Left ventricle myocardium superior (tissue), 1 donor: Measurements from ENCODE around the gene KCNF1. TPM values are rescaled to one million over a fixed set of nuclear protein-coding genes. Genes with fewer than 3 reads are reported as not detected.

ENCODE experiments used
- ATAC-seq: fragments of 200-7000 bp; cut with Tn5 transposase; one replicate; pipeline ENCODE4 v1.9.1; 2020; ENCODE audit warnings: mild to moderate bottlenecking, moderate library complexity
- DNase-seq: peaks from one replicate; pipeline ENCODE4 v3.0.0-alpha.2; 2020
- intact Hi-C: fragments of 100-400 bp; cut with micrococcal nuclease; formaldehyde crosslinking; loops from one replicate; pipeline ENCODE4 v1.11.0; 2022
- long read RNA-seq: library from polyadenylated mRNA; unstranded; transcript quantifications from one replicate; pipeline ENCODE4 v2.0.0, GENCODE V29; 2021
- total RNA-seq: library from RNA; stranded (reverse); fragmentation: NEBNext Ultra II Directional; extraction: Animal tissue kit (Norgen Biotek cat#: 25700); gene quantifications from one replicate; pipeline ENCODE4 v1.2.1, GENCODE V29; 2021
- donor health status: DM: no; HTN: yes; CAD: no; lungs with severe emphysema.

The KCNF1 gene
- total RNA-seq, result 0.17 TPM
- long read RNA-seq, partial matches to known transcripts, result 0 of 3 reads
- long read RNA-seq, other reads (novel, unspliced or antisense), result 0 of 3 reads

DNA sequence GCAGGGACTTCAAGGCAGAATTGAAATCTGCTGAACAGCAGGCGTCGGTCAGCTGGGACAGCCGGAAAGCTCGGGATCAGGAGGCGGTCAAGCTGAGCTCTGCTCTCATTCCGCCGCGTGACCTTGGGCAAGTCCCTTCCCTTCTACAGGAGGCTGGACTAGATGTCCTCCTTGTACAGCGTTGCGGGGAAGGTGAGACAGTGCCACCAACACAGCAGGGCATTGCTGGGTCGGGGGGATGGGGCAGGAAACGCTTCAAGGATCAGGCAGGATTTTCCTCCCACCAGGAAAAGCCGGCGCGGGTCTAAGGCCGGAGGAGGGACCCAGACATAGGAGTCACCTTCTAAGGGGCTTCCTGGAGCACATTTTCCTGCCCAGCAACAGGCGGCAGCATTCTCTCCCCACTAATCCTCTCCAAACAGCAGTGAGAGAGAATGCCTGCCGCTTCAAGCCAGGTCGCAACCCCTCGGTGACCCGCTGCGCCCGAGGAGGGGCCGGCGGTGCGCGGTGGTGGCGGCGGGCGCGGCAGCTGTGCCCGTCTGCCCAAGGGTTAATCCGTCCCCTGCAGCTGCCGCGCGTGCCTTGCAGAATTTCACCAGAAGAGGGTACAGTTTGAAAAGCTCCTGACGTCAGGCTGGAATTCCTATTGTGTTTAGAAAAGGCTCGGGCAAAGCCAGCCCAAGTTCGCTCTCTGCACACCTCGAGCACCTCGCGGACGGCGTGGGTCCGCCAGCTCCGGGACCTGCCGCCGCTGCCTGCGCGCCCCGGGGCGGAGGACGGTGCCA lies at the start of gene KCNF1:
TSS of gene KCNF1 (plus strand) at position 644 of the 785 bp plus-strand sequence. CDS start 493 bp downstream, outside the sequence.
- DNase-seq (peak; percentile 44), ATAC-seq (peak; percentile 9)
- intact Hi-C loops, result no loop called here

DNA sequence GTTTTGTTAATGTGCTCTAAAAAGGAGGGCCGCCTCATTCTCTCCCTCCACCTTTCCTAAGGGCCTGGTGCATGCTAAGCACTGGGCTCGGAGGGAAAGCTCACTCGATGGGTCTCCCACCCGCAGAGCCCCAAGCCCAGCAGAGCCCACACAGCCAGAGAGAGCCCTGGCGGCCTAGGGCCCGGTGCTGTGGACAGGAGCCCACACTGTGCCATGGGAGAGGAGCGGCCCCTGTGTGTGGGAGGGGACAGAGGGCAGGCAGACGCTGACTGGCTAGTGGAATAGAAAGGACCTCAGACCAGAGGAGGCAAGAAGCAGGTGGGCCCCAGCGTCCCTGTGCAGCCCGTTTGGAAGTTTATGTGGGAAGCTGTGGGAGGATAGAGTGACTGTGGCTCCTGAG lies 49.4 kb upstream of the KCNF1 start:
- ATAC-seq (peak; percentile 19), DNase-seq (no peak)
- intact Hi-C loops, result no loop called here

- intact Hi-C loops, result no loop called here
- ATAC-seq (peak; percentile 6), DNase-seq (no peak)
Observed at GRCh38 chr2:10863047-10863446, 48.7 kb upstream of the KCNF1 start.

DNA sequence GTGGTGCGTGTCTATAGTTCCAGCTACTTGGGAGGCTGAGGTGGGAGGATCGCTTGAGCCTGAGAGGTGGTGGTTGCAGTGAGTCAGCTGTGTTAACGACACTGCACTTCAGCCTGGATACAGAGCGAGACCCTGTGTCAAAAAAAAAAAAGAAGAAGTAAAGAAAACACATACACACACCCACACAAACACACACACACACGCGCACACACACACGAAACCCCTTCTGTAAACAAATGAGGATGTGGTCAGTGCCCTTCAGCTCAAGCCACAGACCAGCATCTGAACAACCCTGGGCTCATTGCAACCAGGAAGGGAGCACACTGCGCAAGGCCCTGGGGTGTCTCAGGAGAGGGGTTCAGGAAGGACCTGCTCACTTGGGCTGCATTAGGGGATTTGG lies 47.9 kb upstream of the KCNF1 start:
- DNase-seq, result no peak
- intact Hi-C loops, result no loop called here
- ATAC-seq, result no peak

GRCh38 chr2:10864251-10864650 lies 47.5 kb upstream of the KCNF1 start:
- DNase-seq, result no peak
- no peak for ATAC-seq
- intact Hi-C loops, result no loop called here

GRCh38 chr2:10864861-10865636 lies 46.7 kb upstream of the KCNF1 start:
- intact Hi-C loops, result no loop called here
- no peak for DNase-seq
- peak; percentile 14 for ATAC-seq

GRCh38 chr2:10865841-10866240 lies 45.9 kb upstream of the KCNF1 start:
- ATAC-seq (no peak), DNase-seq (no peak)
- intact Hi-C loops, result no loop called here

- ATAC-seq, result peak; percentile 4
- intact Hi-C loops, result no loop called here
- DNase-seq, result no peak
Observed at GRCh38 chr2:10867692-10868420, 43.9 kb upstream of the KCNF1 start.

DNA sequence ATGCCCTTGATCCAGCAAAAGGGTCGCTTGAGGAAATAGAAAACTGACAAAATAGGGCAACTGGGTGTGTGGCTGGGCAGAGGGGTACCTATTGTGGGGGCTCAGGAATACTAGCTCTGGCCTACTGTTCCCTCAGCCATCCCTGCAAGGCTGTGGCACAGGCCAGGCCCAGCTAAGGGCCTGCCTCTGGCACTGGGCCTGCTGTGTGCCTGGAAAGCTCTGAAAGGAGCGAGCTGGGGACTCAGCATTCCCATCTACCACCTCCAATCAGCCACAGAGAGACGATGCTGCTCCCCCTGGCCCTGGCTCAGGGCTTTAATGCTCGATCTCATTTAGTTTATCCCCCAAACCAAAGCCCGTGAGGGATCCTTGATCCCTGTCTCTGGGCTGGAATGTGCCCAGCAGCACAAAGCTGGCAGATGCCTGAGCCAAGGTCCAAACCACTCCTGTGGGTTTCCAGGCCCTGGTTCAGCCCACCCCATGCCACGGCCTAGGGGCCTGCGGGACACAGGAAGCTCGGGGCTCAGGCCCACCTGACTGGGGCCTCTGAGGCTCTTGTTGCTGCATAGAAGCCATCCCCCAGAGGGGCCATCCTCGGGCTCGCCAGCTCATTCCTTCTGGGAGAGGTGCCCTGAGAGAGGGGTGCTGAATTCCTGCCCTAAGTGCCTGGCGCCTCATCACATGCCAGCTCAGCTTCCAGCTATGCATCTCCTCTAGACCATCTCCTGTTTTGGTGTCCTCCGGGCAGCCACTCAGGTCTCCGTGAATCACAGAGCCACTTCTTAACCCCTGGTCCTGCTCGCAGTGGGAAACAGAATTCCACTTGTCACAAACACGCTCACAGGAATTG lies 43.0 kb upstream of the KCNF1 start:
- intact Hi-C loops, result no loop called here
- peak; percentile 67 for DNase-seq
- peak; percentile 81 for ATAC-seq

DNA sequence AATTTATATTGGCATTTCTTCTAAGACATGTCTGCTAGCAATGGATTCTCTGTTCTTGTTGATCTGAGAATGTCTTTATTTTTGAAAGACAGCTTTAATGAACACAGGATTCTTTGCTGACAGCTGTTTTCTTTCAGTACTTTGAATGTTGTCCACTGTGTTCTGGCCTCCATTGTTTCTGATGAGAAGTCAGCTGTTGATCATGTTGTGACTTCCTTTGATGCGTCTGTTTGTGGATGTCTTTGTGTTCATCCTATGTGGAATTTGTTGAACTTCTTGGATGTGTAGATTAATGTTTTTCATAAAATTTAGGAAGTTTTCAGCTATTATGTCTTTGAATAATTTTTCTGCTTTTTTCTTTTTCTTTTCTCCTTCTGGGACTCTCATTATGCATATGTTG lies 39.8 kb upstream of the KCNF1 start:
- ATAC-seq (no peak), DNase-seq (no peak)
- intact Hi-C loops, result no loop called here

DNA sequence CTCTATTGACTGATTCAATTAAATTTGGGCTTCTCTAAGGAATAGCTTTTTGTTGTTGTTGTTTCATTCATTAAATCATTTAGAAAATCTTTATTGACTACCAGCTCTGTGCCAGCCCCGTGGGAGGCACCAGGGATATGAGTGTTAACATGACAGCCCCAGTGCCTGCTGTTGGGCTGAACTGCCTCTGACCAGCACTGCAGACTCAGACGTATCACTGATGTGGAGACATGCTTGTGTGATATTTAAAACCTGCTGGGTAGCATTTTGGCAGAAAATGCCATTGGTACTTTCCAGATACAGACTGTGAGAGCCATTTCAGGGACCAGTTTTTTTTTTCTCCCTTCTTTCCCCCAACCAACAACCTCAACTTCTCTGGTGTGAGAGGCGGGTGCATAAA lies 38.6 kb upstream of the KCNF1 start:
- no peak for DNase-seq

GRCh38 chr2:10873790-10874437 lies 37.8 kb upstream of the KCNF1 start:
- intact Hi-C loops, result no loop called here
- ATAC-seq, result peak; percentile 93
- peak; percentile 76 for DNase-seq

More for the DNA sequence above, 38.6 kb upstream of the KCNF1 start:
- intact Hi-C loops, result no loop called here
- ATAC-seq, result peak; percentile 30

DNA sequence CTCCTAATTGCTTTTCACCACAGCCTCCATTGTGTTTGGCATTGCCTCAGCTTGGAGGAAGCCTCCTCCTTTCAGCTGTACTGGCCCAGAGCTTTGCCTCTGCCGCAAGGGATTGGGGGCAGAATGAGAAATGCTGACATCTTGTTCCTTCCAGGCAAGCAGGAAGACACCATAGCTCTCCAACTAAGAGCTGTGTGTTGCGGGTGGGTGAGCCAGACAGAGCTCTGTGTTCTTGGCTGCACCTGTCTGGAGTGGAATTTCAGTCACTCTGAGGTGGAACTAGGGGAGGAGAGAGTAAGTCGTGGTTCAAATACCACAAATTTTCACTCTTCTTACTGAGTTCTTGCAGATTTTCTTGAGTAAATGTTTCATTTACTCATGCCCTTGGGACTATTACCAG lies 36.6 kb upstream of the KCNF1 start:
- intact Hi-C loops, result no loop called here
- DNase-seq, result no peak
- ATAC-seq, result peak; percentile 3

GRCh38 chr2:10876394-10876793 lies 35.3 kb upstream of the KCNF1 start:
- DNase-seq (no peak), ATAC-seq (no peak)
- intact Hi-C loops, result no loop called here

GRCh38 chr2:10876963-10877362 lies 34.8 kb upstream of the KCNF1 start:
- DNase-seq (no peak), ATAC-seq (no peak)
- intact Hi-C loops, result no loop called here

DNA sequence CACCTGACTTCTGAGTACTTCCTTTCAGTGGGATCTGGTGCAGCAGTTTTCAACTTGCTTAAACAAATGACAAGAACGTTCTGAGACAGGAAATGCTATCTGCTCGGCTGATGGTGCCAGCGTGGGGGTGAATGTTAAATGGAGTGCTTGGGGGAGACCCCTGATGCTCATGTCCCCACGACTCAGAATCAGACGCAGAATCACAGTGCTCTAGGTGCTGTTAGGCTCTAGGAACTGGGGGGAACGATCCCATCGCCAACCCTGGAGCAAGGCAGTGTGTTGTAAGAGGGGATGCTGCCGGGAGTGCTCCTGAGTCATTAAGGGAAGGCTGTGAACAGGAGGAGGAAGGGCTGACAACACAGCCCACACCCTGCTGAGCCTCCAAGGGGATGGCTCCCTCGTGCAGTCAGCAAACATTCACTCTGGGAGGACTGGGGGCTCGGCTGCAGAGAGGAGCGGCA lies 34.1 kb upstream of the KCNF1 start:
- ATAC-seq (no peak), DNase-seq (no peak)
- intact Hi-C loops, result no loop called here

DNA sequence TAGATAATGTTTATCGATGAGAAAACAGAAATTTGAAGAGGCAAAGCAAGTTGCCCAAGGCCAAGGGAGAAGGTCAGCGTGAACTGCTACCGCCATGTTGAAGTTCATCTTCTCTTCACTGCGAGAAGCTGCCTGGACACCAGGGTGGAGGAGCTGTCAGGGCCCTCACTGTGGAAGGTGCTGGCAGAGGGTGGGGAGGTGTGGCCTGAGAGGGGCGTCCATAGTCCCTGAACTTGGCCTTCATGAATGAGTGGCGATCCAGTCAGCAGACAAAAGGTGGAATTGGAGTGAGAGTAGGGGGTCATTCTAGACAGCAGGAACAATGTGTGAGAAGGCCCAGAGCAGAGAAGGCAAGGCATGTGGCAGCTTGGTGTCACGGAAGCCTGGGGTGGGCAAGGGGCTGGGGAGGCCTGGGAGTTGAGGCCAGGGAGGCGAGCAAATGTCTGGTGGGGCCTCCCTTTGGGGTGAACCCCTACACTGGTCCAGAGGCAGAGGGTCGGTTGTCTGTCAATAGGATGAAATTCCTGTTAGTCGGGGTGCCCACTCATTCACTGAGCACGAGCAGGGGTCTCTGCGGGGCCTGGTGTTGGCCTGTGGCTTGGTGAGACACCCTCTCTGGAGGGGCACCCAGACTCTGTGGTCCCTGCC lies 33.3 kb upstream of the KCNF1 start:
- DNase-seq (no peak), ATAC-seq (no peak)
- intact Hi-C loops, result no loop called here

DNA sequence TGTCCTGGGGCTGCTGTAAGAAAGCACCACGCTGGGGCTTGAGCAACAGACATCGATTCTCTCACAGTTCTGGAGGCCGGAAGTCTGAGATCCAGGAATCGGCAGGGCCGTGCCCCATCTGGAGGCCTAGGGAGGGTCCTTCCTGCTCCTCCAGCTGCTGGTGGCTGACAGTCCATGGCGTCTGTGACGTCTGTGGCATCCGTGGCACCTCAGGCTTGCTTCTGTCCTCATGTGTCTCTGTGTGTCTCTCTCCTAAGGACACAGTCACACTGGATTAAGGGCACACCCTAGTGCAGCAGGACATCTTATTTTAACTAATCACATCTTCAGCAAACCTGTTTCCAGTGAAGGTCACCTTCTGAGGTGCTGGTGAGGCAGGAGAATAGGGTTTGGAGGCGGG lies 32.6 kb upstream of the KCNF1 start:
- intact Hi-C loops, result no loop called here
- ATAC-seq, result peak; percentile 15

More for the DNA sequence above, 32.6 kb upstream of the KCNF1 start:
- no peak for DNase-seq
